SK-N-SH (cell line): ENCODE results near the gene SCGB1C1. TPM values are rescaled to one million over a fixed set of nuclear protein-coding genes. Genes with fewer than 3 reads are reported as not detected.

ENCODE experiments used
- CTCF ChIA-PET: fragments of 300-600, 350-600 bp; formaldehyde crosslinking; extraction: SDS; loops from one replicate; lab custom pipeline; 2021; lab: Yijun Ruan, JAX
- POLR2A ChIA-PET: fragments of 350-600 bp; sonication (Branson Sonifier 250); formaldehyde crosslinking; extraction: SDS; loops from one replicate; lab custom pipeline; 2020; ENCODE audit warnings: antibody characterized with exemption, inconsistent platforms; lab: Yijun Ruan, JAX
- DNase-seq: peaks from one replicate; pipeline ENCODE4 v3.0.0; 2012
- H2AFZ ChIP-seq: fragments of 200-600 bp; sonication (generic); 2 replicates; pipeline ENCODE4 v1.8.1; 2016; ENCODE audit warnings: antibody characterized with exemption, mild to moderate bottlenecking, low read depth
- H3F3A ChIP-seq: fragments of 200-600 bp; sonication (generic); replicated peaks from 2 replicates; pipeline ENCODE3; 2016; ENCODE audit warnings: antibody characterized with exemption, mild to moderate bottlenecking; ENCODE audit not compliant: insufficient read depth
- H3K27ac ChIP-seq, 2 experiments: fragments of 200-500 bp in 1 of 2; fragments of 200-600 bp in 1 of 2; sonication (Bioruptor generic) in 1 of 2; sonication (generic), shearing (Covaris generic) in 1 of 2; 2 replicates each; pipeline versions ENCODE4 v1.5.1 to v1.6.1; 2014 to 2016; ENCODE audit warnings: low read depth in 2 of 2, inconsistent platforms in 1 of 2, low read length in 1 of 2, mild to moderate bottlenecking in 1 of 2, mixed read lengths in 1 of 2
- H3K27me3 ChIP-seq: fragments of 200-600 bp; sonication (generic), shearing (Covaris generic); 2 replicates; pipeline ENCODE4 v1.6.1; 2016; ENCODE audit warnings: mixed run types; ENCODE audit not compliant: insufficient read depth
- H3K36me3 ChIP-seq, 2 experiments: fragments of 200-500 bp in 1 of 2; fragments of 200-600 bp in 1 of 2; sonication (Bioruptor generic) in 1 of 2; sonication (generic) in 1 of 2; replicated peaks in 1 of 2; 2 replicates each; pipeline versions ENCODE3 to v1.5.1; 2014 to 2016; ENCODE audit warnings: low read length in 1 of 2, mild to moderate bottlenecking in 1 of 2; ENCODE audit not compliant: insufficient read depth in 2 of 2, control insufficient read depth in 1 of 2
- H3K4me1 ChIP-seq, 2 experiments: fragments of 200-500 bp in 1 of 2; fragments of 200-600 bp in 1 of 2; sonication (Bioruptor generic) in 1 of 2; sonication (generic), shearing (Covaris generic) in 1 of 2; 2 replicates each; pipeline versions ENCODE4 v1.5.1 to v1.6.1; 2014 to 2016; ENCODE audit warnings: low read depth in 1 of 2, low read length in 1 of 2, mixed run types in 1 of 2; ENCODE audit not compliant: insufficient read depth in 2 of 2, control insufficient read depth in 1 of 2
- H3K4me2 ChIP-seq: fragments of 200-600 bp; sonication (generic), shearing (Covaris generic); 2 replicates; pipeline ENCODE4 v1.6.1; 2017; ENCODE audit warnings: mixed run types
- H3K4me3 ChIP-seq, 2 experiments: fragments of 200-500 bp in 1 of 2; fragments of 200-600 bp in 1 of 2; sonication (Bioruptor generic) in 1 of 2; sonication (generic), shearing (Covaris generic) in 1 of 2; 2 replicates each; pipeline versions ENCODE4 v1.5.1 to v1.8.1; 2014 to 2016; ENCODE audit warnings: low read depth in 2 of 2, inconsistent platforms in 1 of 2, low read length in 1 of 2, mild to moderate bottlenecking in 1 of 2, mixed read lengths in 1 of 2, moderate library complexity in 1 of 2
- H3K79me2 ChIP-seq: fragments of 200-600 bp; sonication (generic); 2 replicates; pipeline ENCODE4 v1.8.1; 2017; ENCODE audit warnings: mild to moderate bottlenecking; ENCODE audit not compliant: insufficient read depth
- H3K9ac ChIP-seq: fragments of 200-600 bp; sonication (generic); 2 replicates; pipeline ENCODE4 v1.6.1; 2017; ENCODE audit warnings: mixed run types
- H3K9me2 ChIP-seq: fragments of 200-600 bp; sonication (generic); 2 replicates; pipeline ENCODE4 v1.6.1; 2017; ENCODE audit warnings: mixed run types
- H3K9me3 ChIP-seq: fragments of 200-600 bp; sonication (generic); 2 replicates; pipeline ENCODE4 v1.6.1; 2017; ENCODE audit warnings: mixed run types, mild to moderate bottlenecking, moderate library complexity
- H4K20me1 ChIP-seq: fragments of 200-600 bp; sonication (generic); 2 replicates; pipeline ENCODE4 v1.6.1; 2017; ENCODE audit warnings: mild to moderate bottlenecking, mixed run types; ENCODE audit not compliant: insufficient read depth
- CHD2 ChIP-seq: fragments of 150-350 bp; IDR thresholded peaks from 2 replicates; pipeline ENCODE4 v1.6.1; 2018; ENCODE audit warnings: low read length; ENCODE audit not compliant: partially characterized antibody
- EP300 ChIP-seq, 2 experiments: IDR thresholded peaks; 2 replicates each; pipeline versions ENCODE4 v1.4.0 to v1.6.1; 2012; ENCODE audit warnings: borderline replicate concordance in 1 of 2, low read depth in 1 of 2, low read length in 1 of 2
- FOXM1 ChIP-seq: IDR thresholded peaks from 2 replicates; pipeline ENCODE4 v1.4.0; 2012; ENCODE audit warnings: low read depth, mild to moderate bottlenecking
- GABPA ChIP-seq: IDR thresholded peaks from 2 replicates; pipeline ENCODE4 v1.4.0; 2012; ENCODE audit warnings: low read depth, mild to moderate bottlenecking
- MAX ChIP-seq: IDR thresholded peaks from 2 replicates; pipeline ENCODE4 v1.4.0; 2012; ENCODE audit warnings: low read depth
- PBX3 ChIP-seq: IDR thresholded peaks from 2 replicates; pipeline ENCODE4; 2012
- RAD21 ChIP-seq: IDR thresholded peaks from 2 replicates; pipeline ENCODE4 v1.6.1; 2012; ENCODE audit warnings: mild to moderate bottlenecking, low read length
- REST ChIP-seq: IDR thresholded peaks from 2 replicates; pipeline ENCODE4 v1.6.1; 2012; ENCODE audit warnings: mild to moderate bottlenecking, low read depth, low read length, moderate library complexity
- RFX5 ChIP-seq: IDR thresholded peaks from 2 replicates; pipeline ENCODE4 v1.6.1; 2012; ENCODE audit warnings: mild to moderate bottlenecking, improper control_type of control experiment, low read length
- SIN3A ChIP-seq: IDR thresholded peaks from 2 replicates; pipeline ENCODE4 v1.6.1; 2012; ENCODE audit warnings: low read depth, mild to moderate bottlenecking, low read length, moderate library complexity, borderline replicate concordance
- SMC3 ChIP-seq: IDR thresholded peaks from 2 replicates; pipeline ENCODE4 v1.6.1; 2012; ENCODE audit warnings: low read depth, low read length, improper control_type of control experiment
- TCF12 ChIP-seq: IDR thresholded peaks from 2 replicates; pipeline ENCODE4 v1.4.0; 2012
- ZBTB33 ChIP-seq: IDR thresholded peaks from 2 replicates; pipeline ENCODE4 v1.4.0; 2012; ENCODE audit warnings: low read depth, borderline replicate concordance
- WGBS: methylation state at CpG from one replicate; pipeline ENCODE4 v1.1.6; 2017; ENCODE audit warnings: low lambda C conversion rate; 5-methylcytosine and 5-hydroxymethylcytosine counted together
- polyA plus RNA-seq, 3 experiments: library from polyadenylated mRNA; depleted of rRNA; stranded (reverse); fragments of >200 nt; gene quantifications; 2 replicates each; pipeline ENCODE4 v1.2.3, GENCODE V29; 2012
- TF ChIP-seq, protein P1 (sequence below): IDR thresholded peaks from 2 replicates; pipeline ENCODE4 v1.4.0; 2012; ENCODE audit warnings: low read depth, borderline replicate concordance

SCGB1C1 gene
- polyA plus RNA-seq, 1 of the 3 experiments (the other 2 are of a cell fraction) = not detected

DNA sequence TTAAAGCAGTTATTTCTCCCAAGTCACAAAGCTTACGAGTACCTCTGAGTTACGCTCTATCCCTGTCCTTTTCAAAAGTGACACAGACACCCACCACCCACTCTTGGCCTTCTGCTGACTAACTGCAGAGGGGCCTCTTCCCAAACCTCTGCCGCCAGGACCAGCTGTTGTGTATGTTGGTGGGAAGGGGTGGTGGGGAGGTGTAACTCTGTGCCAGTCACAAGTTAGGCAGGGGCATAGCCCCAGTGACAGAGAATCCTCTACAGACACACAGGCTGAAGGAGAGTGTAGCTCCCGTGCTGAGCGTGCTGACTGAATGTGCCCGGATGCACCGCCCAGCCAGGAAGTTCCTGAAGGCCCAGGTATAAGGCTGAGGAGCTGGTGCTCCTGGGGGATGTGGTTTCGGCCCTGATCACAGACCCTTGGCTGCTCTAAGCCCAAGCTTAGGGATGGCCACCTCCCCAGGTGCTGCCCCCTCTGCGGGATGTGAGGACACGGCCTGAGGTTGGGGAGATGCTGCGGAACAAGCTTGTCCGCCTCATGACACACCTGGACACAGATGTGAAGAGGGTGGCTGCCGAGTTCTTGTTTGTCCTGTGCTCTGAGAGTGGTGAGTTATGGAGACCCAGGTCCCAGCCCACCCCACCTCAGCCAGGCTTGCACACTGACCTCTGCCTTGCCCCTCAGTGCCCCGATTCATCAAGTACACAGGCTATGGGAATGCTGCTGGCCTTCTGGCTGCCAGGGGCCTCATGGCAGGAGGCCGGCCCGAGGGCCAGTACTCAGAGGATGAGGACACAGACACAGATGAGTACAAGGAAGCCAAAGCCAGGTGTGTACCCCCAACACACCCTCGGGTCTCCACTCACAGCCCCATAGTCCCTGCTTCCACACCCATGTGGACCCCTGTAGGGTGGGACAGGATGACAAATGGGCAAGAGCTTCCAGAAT, 19.5 kb downstream of the SCGB1C1 start:
- no peak for DNase-seq
- peaks cover 13% of the 10 kb centered on the region for H4K20me1 ChIP-seq
- no peaks in the 10 kb centered on the region for H3K9me3 ChIP-seq
- peaks cover 43 to 62% of the 10 kb centered on the region in 2 experiments for H3K36me3 ChIP-seq
- H2AFZ ChIP-seq = no peak overlapping the region
- no peak overlapping the region for H3K4me2 ChIP-seq
- peaks cover 26% of the 10 kb centered on the region for H3F3A ChIP-seq
- no peak for TF ChIP-seq SIN3A
- no peak for TF ChIP-seq EP300 (IDR thresholded peaks at IDR 0.05; ENCODE audit: borderline replicate concordance in 1 of 2, low read depth in 1 of 2, low read length in 1 of 2)
- no peak for TF ChIP-seq ZBTB33
- TF ChIP-seq GABPA = no peak
- TF ChIP-seq PBX3 = no peak
- no peak for TF ChIP-seq SMC3
- TF ChIP-seq REST = no peak
- TF ChIP-seq MAX = no peak
- no peak for TF ChIP-seq TCF12
- TF ChIP-seq RFX5 = no peak
- TF ChIP-seq, protein P1, sequence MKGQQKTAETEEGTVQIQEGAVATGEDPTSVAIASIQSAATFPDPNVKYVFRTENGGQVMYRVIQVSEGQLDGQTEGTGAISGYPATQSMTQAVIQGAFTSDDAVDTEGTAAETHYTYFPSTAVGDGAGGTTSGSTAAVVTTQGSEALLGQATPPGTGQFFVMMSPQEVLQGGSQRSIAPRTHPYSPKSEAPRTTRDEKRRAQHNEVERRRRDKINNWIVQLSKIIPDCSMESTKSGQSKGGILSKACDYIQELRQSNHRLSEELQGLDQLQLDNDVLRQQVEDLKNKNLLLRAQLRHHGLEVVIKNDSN = no peak
- no peak for TF ChIP-seq FOXM1
- TF ChIP-seq RAD21 = no peak
- TF ChIP-seq CHD2 = no peak
- ChIA-PET POLR2A (interaction anchor here (1.6 kb wide), 1 partner anchor 23 kb away, joined by 4 read pairs; no protein-coding TSS in a partner anchor), CTCF (no interaction called here)
- H3K4me1 ChIP-seq = peaks cover 8 to 19% of the 10 kb centered on the region in 2 experiments; a peak in 2 of 4 replicates
- 92% methylated on average over 11 of the region's 17 CpGs for WGBS
- peaks cover 46% of the 10 kb centered on the region for H3K79me2 ChIP-seq
- H3K4me3 ChIP-seq = no peak overlapping the region
- no peaks in the 10 kb centered on the region for H3K27me3 ChIP-seq
- no peak overlapping the region; a peak in 1 of 4 replicates for H3K27ac ChIP-seq
- no peaks in the 10 kb centered on the region for H3K9me2 ChIP-seq
- H3K9ac ChIP-seq = no peak overlapping the region
